H9 (cell line): ENCODE data around the gene SDK2. TPM values are rescaled to one million over a fixed set of nuclear protein-coding genes. Genes with fewer than 3 reads are reported as not detected.

Experiments
- DNase-seq: peaks from one replicate; pipeline ENCODE4 v3.0.0-alpha.2; 2017
- H2AFZ ChIP-seq: one replicate; pipeline ENCODE4 v1.6.1; 2013; ENCODE audit warnings: mild to moderate bottlenecking, low read length, control low read depth, moderate library complexity
- H2AK5ac ChIP-seq: 2 replicates; pipeline ENCODE4 v1.6.1; 2013; ENCODE audit warnings: low read length, control low read depth, mixed read lengths; ENCODE audit not compliant: insufficient read length
- H2BK120ac ChIP-seq: one replicate; pipeline ENCODE4 v1.6.1; 2013; ENCODE audit warnings: low read depth, mild to moderate bottlenecking, low read length, control low read depth, inconsistent platforms; ENCODE audit not compliant: poor library complexity, severe bottlenecking
- H2BK12ac ChIP-seq: 2 replicates; pipeline ENCODE4 v1.6.1; 2013; ENCODE audit warnings: low read length, control low read depth, mixed read lengths, low read depth; ENCODE audit not compliant: insufficient read length
- H2BK15ac ChIP-seq: 2 replicates; pipeline ENCODE4 v1.6.1; 2013; ENCODE audit warnings: low read depth, low read length, control low read depth
- H2BK20ac ChIP-seq: one replicate; pipeline ENCODE4 v1.6.1; 2013; ENCODE audit warnings: low read depth, mild to moderate bottlenecking, low read length, control low read depth, inconsistent platforms; ENCODE audit not compliant: poor library complexity, severe bottlenecking
- H2BK5ac ChIP-seq: 2 replicates; pipeline ENCODE4 v1.6.1; 2013; ENCODE audit warnings: low read length, control low read depth, mixed read lengths; ENCODE audit not compliant: insufficient read length
- H3K14ac ChIP-seq: 2 replicates; pipeline ENCODE4 v1.6.1; 2013; ENCODE audit warnings: low read length, control low read depth; ENCODE audit not compliant: insufficient read depth
- H3K18ac ChIP-seq: 2 replicates; pipeline ENCODE4 v1.6.1; 2013; ENCODE audit warnings: low read depth, mild to moderate bottlenecking, mixed read lengths, low read length, control low read depth; ENCODE audit not compliant: insufficient read length
- H3K23ac ChIP-seq: 2 replicates; pipeline ENCODE4 v1.6.1; 2013; ENCODE audit warnings: low read length, control low read depth, mixed read lengths, low read depth; ENCODE audit not compliant: insufficient read length
- H3K23me2 ChIP-seq: 2 replicates; pipeline ENCODE4 v1.6.1; 2013; ENCODE audit warnings: low read depth, mild to moderate bottlenecking, mixed read lengths, low read length, control low read depth; ENCODE audit not compliant: insufficient read length, poor library complexity, severe bottlenecking
- H3K27ac ChIP-seq: 2 replicates; pipeline ENCODE4 v1.5.1; 2013; ENCODE audit warnings: low read length, control low read depth, mixed read lengths, low read depth; ENCODE audit not compliant: insufficient read length
- H3K27me3 ChIP-seq: 2 replicates; pipeline ENCODE4 v1.6.1; 2013; ENCODE audit warnings: low read length, control low read depth, inconsistent platforms; ENCODE audit not compliant: insufficient read depth
- H3K4ac ChIP-seq: 2 replicates; pipeline ENCODE4 v1.6.1; 2013; ENCODE audit warnings: low read depth, mild to moderate bottlenecking, control low read depth, inconsistent platforms, low read length, moderate library complexity
- H3K4me1 ChIP-seq: 2 replicates; pipeline ENCODE4 v1.6.1; 2013; ENCODE audit warnings: low read length, control low read depth, inconsistent platforms; ENCODE audit not compliant: insufficient read depth
- H3K4me2 ChIP-seq: 2 replicates; pipeline ENCODE4 v1.6.1; 2013; ENCODE audit warnings: low read length, control low read depth, mixed read lengths; ENCODE audit not compliant: insufficient read length, insufficient read depth
- H3K56ac ChIP-seq: 2 replicates; pipeline ENCODE4 v1.6.1; 2013; ENCODE audit warnings: low read depth, mild to moderate bottlenecking, mixed read lengths, low read length, control low read depth; ENCODE audit not compliant: insufficient read length
- H3K79me1 ChIP-seq: 2 replicates; pipeline ENCODE4 v1.6.1; 2013; ENCODE audit warnings: low read depth, mild to moderate bottlenecking, moderate library complexity, low read length, control low read depth, inconsistent platforms; ENCODE audit not compliant: insufficient read depth, poor library complexity, severe bottlenecking
- H3K79me2 ChIP-seq: 2 replicates; pipeline ENCODE4 v1.6.1; 2013; ENCODE audit warnings: low read length, control low read depth, inconsistent platforms; ENCODE audit not compliant: insufficient read depth
- H3K9ac ChIP-seq: 2 replicates; pipeline ENCODE4 v1.6.1; 2013; ENCODE audit warnings: low read length, control low read depth, mixed read lengths; ENCODE audit not compliant: insufficient read length; ENCODE audit errors: extremely low read depth
- H3K9me3 ChIP-seq: one replicate; pipeline ENCODE4 v1.6.1; 2013; ENCODE audit warnings: low read depth, low read length, inconsistent platforms; ENCODE audit not compliant: control insufficient read depth
- H3T11ph ChIP-seq: one replicate; pipeline ENCODE4 v1.6.1; 2013; ENCODE audit warnings: mild to moderate bottlenecking, low read length, control low read depth, inconsistent platforms
- H4K20me1 ChIP-seq: one replicate; pipeline ENCODE4 v1.6.1; 2013; ENCODE audit not compliant: control insufficient read depth, insufficient read length, insufficient read depth
- H4K5ac ChIP-seq: 2 replicates; pipeline ENCODE4 v1.6.1; 2013; ENCODE audit warnings: low read depth, mild to moderate bottlenecking, mixed read lengths, low read length, control low read depth; ENCODE audit not compliant: insufficient read length
- H4K8ac ChIP-seq: replicated peaks from 2 replicates; pipeline ENCODE4 v1.6.1; 2013; ENCODE audit warnings: low read length, control low read depth, mixed read lengths, low read depth; ENCODE audit not compliant: insufficient read length
- H4K91ac ChIP-seq: 2 replicates; pipeline ENCODE4 v1.6.1; 2013; ENCODE audit warnings: low read depth, mild to moderate bottlenecking, moderate library complexity, mixed read lengths, low read length, control low read depth; ENCODE audit not compliant: insufficient read length
- H3K27ac Mint-ChIP-seq, 3 experiments: 2 replicates in 2 of 3; 3 replicates in 1 of 3; pipeline ENCODE4 v1.8.0; 2020 to 2021; ENCODE audit warnings: mixed read lengths in 3 of 3, mild to moderate bottlenecking in 1 of 3, moderate library complexity in 1 of 3
- H3K27me3 Mint-ChIP-seq: 2 replicates; pipeline ENCODE4 v1.8.0; 2021; ENCODE audit warnings: low read depth, mild to moderate bottlenecking, moderate library complexity, mixed read lengths
- H3K36me3 Mint-ChIP-seq, 3 experiments: 2 replicates in 2 of 3; 3 replicates in 1 of 3; pipeline ENCODE4 v1.8.0; 2020 to 2021; ENCODE audit warnings: low read depth in 3 of 3, mixed read lengths in 3 of 3; ENCODE audit not compliant: insufficient read depth in 1 of 3
- H3K4me1 Mint-ChIP-seq, 2 experiments: 2 replicates each; pipeline ENCODE4 v1.8.0; 2020; ENCODE audit warnings: mixed read lengths in 2 of 2
- H3K4me3 Mint-ChIP-seq, 2 experiments: 2 replicates in 1 of 2; 3 replicates in 1 of 2; pipeline ENCODE4 v1.8.0; 2020 to 2021; ENCODE audit warnings: mild to moderate bottlenecking in 2 of 2, mixed read lengths in 2 of 2, moderate library complexity in 1 of 2
- H3K9me3 Mint-ChIP-seq, 2 experiments: 2 replicates in 1 of 2; 3 replicates in 1 of 2; pipeline ENCODE4 v1.8.0; 2020; ENCODE audit warnings: mild to moderate bottlenecking in 2 of 2, mixed read lengths in 2 of 2, moderate library complexity in 1 of 2
- CTCF ChIP-seq: fragments of 200-600 bp; sonication (generic); conservative IDR thresholded peaks from 3 replicates; pipeline ENCODE4 v1.8.0; 2021; ENCODE audit warnings: antibody characterized with exemption, mild to moderate bottlenecking
- total RNA-seq: library from RNA; stranded (reverse); gene quantifications from 2 replicates; pipeline ENCODE4 v1.2.1, GENCODE V29; 2021

The SDK2 gene
- total RNA-seq, 1 experiment from 2014 or later: 9.1 TPM

DNA sequence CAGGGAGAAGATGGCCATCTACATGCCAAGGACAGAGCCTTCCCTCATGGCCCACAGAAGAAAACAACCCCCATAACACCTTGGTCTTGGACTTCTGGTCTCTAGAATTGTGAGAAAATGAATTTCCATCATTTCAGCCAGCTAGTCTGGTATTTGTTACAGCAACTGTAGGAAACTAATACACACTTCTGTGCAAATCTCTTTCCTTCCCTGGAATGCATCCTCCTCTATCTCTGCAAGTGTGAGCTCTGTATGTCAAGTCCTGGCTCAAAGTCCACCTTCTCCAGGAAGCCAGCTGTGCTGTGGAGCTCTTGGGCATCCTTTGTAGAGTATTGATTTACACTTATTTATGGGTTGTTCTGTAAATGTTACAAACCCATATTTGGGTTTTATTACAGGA is 89.7 kb downstream of the SDK2 start:
- H3K27ac ChIP-seq: no peak overlapping the region
- no peak overlapping the region for H3K18ac ChIP-seq
- H3K9me3 Mint-ChIP-seq: peaks cover 0 to 6% of the 10 kb centered on the region in 2 experiments; a peak in 1 of 5 replicates
- no peaks in the 10 kb centered on the region for H3K4me1 ChIP-seq
- H2BK12ac ChIP-seq: no peak overlapping the region
- no peak for DNase-seq
- no peak overlapping the region for H3K9ac ChIP-seq
- H3K4me2 ChIP-seq: no peak overlapping the region
- H4K20me1 ChIP-seq: no peaks in the 10 kb centered on the region
- H4K5ac ChIP-seq: no peak overlapping the region
- no peak overlapping the region for H3K4ac ChIP-seq
- no peaks in the 10 kb centered on the region for H3K27me3 Mint-ChIP-seq
- H3K14ac ChIP-seq: no peak overlapping the region
- H2BK15ac ChIP-seq: no peak overlapping the region
- no peak overlapping the region for H3K4me3 Mint-ChIP-seq
- no peak for TF ChIP-seq CTCF
- no peaks in the 10 kb centered on the region for H3K27me3 ChIP-seq
- H3K36me3 Mint-ChIP-seq: peaks cover 0 to 11% (median 2%) of the 10 kb centered on the region in 3 experiments; a peak in 4 of 7 replicates
- H3K9me3 ChIP-seq: no peaks in the 10 kb centered on the region
- peaks cover 28 to 50% of the 10 kb centered on the region in 2 experiments for H3K4me1 Mint-ChIP-seq
- no peaks in the 10 kb centered on the region for H3K23me2 ChIP-seq
- H2AFZ ChIP-seq: no peak overlapping the region
- no peaks in the 10 kb centered on the region for H3K79me2 ChIP-seq
- no peak overlapping the region for H4K91ac ChIP-seq
- no peak overlapping the region for H2AK5ac ChIP-seq
- H2BK5ac ChIP-seq: no peak overlapping the region
- no peak overlapping the region for H3K56ac ChIP-seq
- H3K23ac ChIP-seq: no peak overlapping the region
- H3K27ac Mint-ChIP-seq: no peak overlapping the region
- H3T11ph ChIP-seq: no peak overlapping the region
- no peak overlapping the region for H2BK20ac ChIP-seq
- H3K79me1 ChIP-seq: no peaks in the 10 kb centered on the region
- H2BK120ac ChIP-seq: no peak overlapping the region
- no peak overlapping the region for H4K8ac ChIP-seq
